ENCODE measurements around the gene GHITM.

- TF ChIP-seq CTCF (IDR thresholded peaks at IDR 0.05 in 8 of 11, conservative IDR thresholded peaks at IDR 0.05 in 3 of 11) (no peak), POLR2A (IDR thresholded peaks at IDR 0.05) (no peak), POLR2AphosphoS5 (IDR thresholded peaks at IDR 0.05) (no peak)
Measured at GRCh38 chr10:84166620-84167288, 27.4 kb downstream of the GHITM start.

Data from spleen (tissue), 7 donors.